Amniotic stem cell (primary cell): ENCODE results near the gene ZNF385C.

Experiments
- DNase-seq: peaks from one replicate; lab custom pipeline; 2025; lab: John Stamatoyannopoulos, UW

Gene ZNF385C

GRCh38 chr17:42125565-42125964 lies 27.3 kb upstream of the ZNF385C start:
- DNase-seq, result no peak

- DNase-seq, result no peak
Observed at GRCh38 chr17:42124256-42124655, 26.0 kb upstream of the ZNF385C start.

- no peak for DNase-seq
Observed at GRCh38 chr17:42122371-42123303, 24.4 kb upstream of the ZNF385C start, which contains the start of gene HSPB9. TSS of gene HSPB9 (plus strand) at chr17:42122804. CDS start at chr17:42122851, 47 bp downstream.

GRCh38 chr17:42120770-42121769 lies 22.8 kb upstream of the ZNF385C start, which contains the start of gene KAT2A:
TSS of gene KAT2A (minus strand) at chr17:42121367. CDS start at chr17:42121304, 63 bp downstream.
- peak; percentile 53 for DNase-seq

- no peak for DNase-seq
Observed at GRCh38 chr17:42120161-42120769, 22.0 kb upstream of the ZNF385C start.

GRCh38 chr17:42119301-42119700 lies 21.0 kb upstream of the ZNF385C start:
- DNase-seq, result no peak

GRCh38 chr17:42118545-42118944 lies 20.3 kb upstream of the ZNF385C start:
- DNase-seq, result no peak

GRCh38 chr17:42118126-42118510 lies 19.8 kb upstream of the ZNF385C start:
- no peak for DNase-seq

- DNase-seq, result no peak
Observed at GRCh38 chr17:42117397-42118125, 19.3 kb upstream of the ZNF385C start.

GRCh38 chr17:42116705-42117396 lies 18.6 kb upstream of the ZNF385C start:
- DNase-seq, result peak; percentile 72

- no peak for DNase-seq
Observed at GRCh38 chr17:42114118-42114517, 15.8 kb upstream of the ZNF385C start.

GRCh38 chr17:42113293-42114069 lies 15.2 kb upstream of the ZNF385C start:
- DNase-seq, result no peak

GRCh38 chr17:42112552-42113176 lies 14.4 kb upstream of the ZNF385C start, which contains the start of gene DHX58:
TSS of gene DHX58 (minus strand) at chr17:42112714. CDS start at chr17:42111892, 822 bp downstream.
- peak; percentile 73 for DNase-seq

- no peak for DNase-seq
Observed at GRCh38 chr17:42111871-42112551, 13.7 kb upstream of the ZNF385C start.

GRCh38 chr17:42111265-42111636 lies 13.0 kb upstream of the ZNF385C start:
- DNase-seq, result no peak

- no peak for DNase-seq
Observed at GRCh38 chr17:42110301-42111264, 12.3 kb upstream of the ZNF385C start.

GRCh38 chr17:42109086-42109485 lies 10.8 kb upstream of the ZNF385C start:
- DNase-seq, result no peak
